IPS DF 6.9 (cell line): ENCODE data around the gene FNIP2.
"Not testable (repeated sequence)": the region's sequence is repeated elsewhere in the genome, so short reads cannot be mapped to it uniquely, and the experiment has no call there.

ENCODE experiments used
- DNase-seq: peaks from one replicate; pipeline ENCODE4 v3.0.0-alpha.2; 2013; ENCODE audit warnings: low read depth, low spot score
- H3K27ac ChIP-seq: one replicate; pipeline ENCODE4 v1.5.1; 2013; ENCODE audit warnings: low read length, control low read depth
- H3K27me3 ChIP-seq: 2 replicates; pipeline ENCODE4 v1.6.1; 2013; ENCODE audit warnings: mild to moderate bottlenecking, low read length; ENCODE audit not compliant: control insufficient read depth, insufficient read depth
- H3K36me3 ChIP-seq: 2 replicates; pipeline ENCODE4 v1.6.1; 2013; ENCODE audit warnings: low read length; ENCODE audit not compliant: control insufficient read depth, insufficient read depth
- H3K4me1 ChIP-seq: 2 replicates; pipeline ENCODE4 v1.6.1; 2013; ENCODE audit warnings: low read length; ENCODE audit not compliant: control insufficient read depth, insufficient read depth
- H3K4me3 ChIP-seq: 2 replicates; pipeline ENCODE4 v1.5.1; 2013; ENCODE audit warnings: mild to moderate bottlenecking, low read length
- H3K9me3 ChIP-seq: 2 replicates; pipeline ENCODE4 v1.6.1; 2013; ENCODE audit warnings: low read length, inconsistent platforms; ENCODE audit not compliant: control insufficient read depth, insufficient read depth
- WGBS: extraction: QIAGEN DNeasy Blood & Tissue Kit; methylation state at CpG from one replicate; pipeline ENCODE4 v1.1.7; 2013; ENCODE audit warnings: mixed read lengths, missing lambda C conversion rate; ENCODE audit not compliant: insufficient read length, insufficient coverage; 5-methylcytosine and 5-hydroxymethylcytosine counted together

FNIP2 gene

GRCh38 chr4:158739600-158739999 is 29.2 kb upstream of the FNIP2 start:
- Histone ChIP-seq H3K27ac (no peak overlapping the region), H3K4me1 (no peaks in the 10 kb centered on the region), H3K4me3 (no peak overlapping the region), H3K9me3 (no peaks in the 10 kb centered on the region), H3K36me3 (no peaks in the 10 kb centered on the region), H3K27me3 (no peaks in the 10 kb centered on the region)
- no CpG with 5 or more reads among the region's 2 CpGs for WGBS
- DNase-seq, result no peak

- no peak overlapping the region for H3K4me3 ChIP-seq
- H3K4me1 ChIP-seq, result no peaks in the 10 kb centered on the region
- no peaks in the 10 kb centered on the region for H3K27me3 ChIP-seq
- H3K36me3 ChIP-seq, result no peaks in the 10 kb centered on the region
- H3K27ac ChIP-seq, result no peak overlapping the region
- DNase-seq, result no peak
- no CpG with 5 or more reads among the region's 3 CpGs for WGBS
- no peaks in the 10 kb centered on the region for H3K9me3 ChIP-seq
Observed at GRCh38 chr4:158741326-158742021, 27.4 kb upstream of the FNIP2 start.

- not testable (repeated sequence) for H3K36me3 ChIP-seq, H3K4me3 ChIP-seq, H3K27ac ChIP-seq, H3K4me1 ChIP-seq, H3K27me3 ChIP-seq, DNase-seq, H3K9me3 ChIP-seq
- WGBS, result no CpG with 5 or more reads among the region's 31 CpGs
Observed at GRCh38 chr4:158746537-158746936, 22.3 kb upstream of the FNIP2 start.

GRCh38 chr4:158750379-158750778 is 18.4 kb upstream of the FNIP2 start:
- Histone ChIP-seq H3K27ac (no peak overlapping the region), H3K36me3 (no peaks in the 10 kb centered on the region), H3K27me3 (no peaks in the 10 kb centered on the region), H3K9me3 (no peaks in the 10 kb centered on the region), H3K4me1 (no peaks in the 10 kb centered on the region), H3K4me3 (no peak overlapping the region)
- DNase-seq, result no peak
- WGBS, result no CpG with 5 or more reads among the region's 3 CpGs

GRCh38 chr4:158754385-158755180 is 14.2 kb upstream of the FNIP2 start:
- no peak for DNase-seq
- H3K36me3 ChIP-seq, result no peaks in the 10 kb centered on the region
- H3K9me3 ChIP-seq, result no peaks in the 10 kb centered on the region; the same call in 1 of the 2 replicates
- no peaks in the 10 kb centered on the region for H3K4me1 ChIP-seq
- no CpG with 5 or more reads among the region's 5 CpGs for WGBS
- no peak overlapping the region for H3K4me3 ChIP-seq
- no peaks in the 10 kb centered on the region for H3K27me3 ChIP-seq
- H3K27ac ChIP-seq, result no peak overlapping the region

GRCh38 chr4:158755819-158756218 is 13.0 kb upstream of the FNIP2 start:
- no CpG with 5 or more reads among the region's 7 CpGs for WGBS
- not testable (repeated sequence) for H3K9me3 ChIP-seq

GRCh38 chr4:158756588-158756987 is 12.2 kb upstream of the FNIP2 start:
- H3K4me3 ChIP-seq, result no peak overlapping the region
- H3K27ac ChIP-seq, result no peak overlapping the region
- no peaks in the 10 kb centered on the region for H3K27me3 ChIP-seq
- no peaks in the 10 kb centered on the region for H3K4me1 ChIP-seq
- DNase-seq, result no peak
- no peaks in the 10 kb centered on the region for H3K36me3 ChIP-seq
- no peaks in the 10 kb centered on the region; the same call in 1 of the 2 replicates for H3K9me3 ChIP-seq

More at GRCh38 chr4:158755819-158756218, 13.0 kb upstream of the FNIP2 start:
- not testable (repeated sequence) for H3K27ac ChIP-seq, H3K36me3 ChIP-seq, DNase-seq, H3K4me1 ChIP-seq, H3K4me3 ChIP-seq, H3K27me3 ChIP-seq

GRCh38 chr4:158758142-158758541 is 10.7 kb upstream of the FNIP2 start:
- no peak for DNase-seq
- no peak overlapping the region for H3K4me3 ChIP-seq
- H3K4me1 ChIP-seq, result no peaks in the 10 kb centered on the region
- no peaks in the 10 kb centered on the region; the same call in 1 of the 2 replicates for H3K9me3 ChIP-seq
- WGBS, result no CpG with 5 or more reads among the region's 4 CpGs
- no peaks in the 10 kb centered on the region for H3K27me3 ChIP-seq
- H3K36me3 ChIP-seq, result no peaks in the 10 kb centered on the region
- no peak overlapping the region for H3K27ac ChIP-seq

GRCh38 chr4:158758703-158759102 is 10.1 kb upstream of the FNIP2 start:
- no CpG with 5 or more reads among the region's 4 CpGs for WGBS
- no peaks in the 10 kb centered on the region; the same call in 1 of the 2 replicates for H3K9me3 ChIP-seq
- no peak overlapping the region for H3K27ac ChIP-seq
- H3K36me3 ChIP-seq, result no peaks in the 10 kb centered on the region
- no peaks in the 10 kb centered on the region for H3K4me1 ChIP-seq
- no peak overlapping the region for H3K4me3 ChIP-seq
- no peak for DNase-seq
- no peaks in the 10 kb centered on the region for H3K27me3 ChIP-seq

- WGBS, result no CpG with 5 or more reads among the region's 20 CpGs
- not testable (repeated sequence) for H3K36me3 ChIP-seq, H3K9me3 ChIP-seq, DNase-seq, H3K27ac ChIP-seq, H3K27me3 ChIP-seq, H3K4me3 ChIP-seq, H3K4me1 ChIP-seq
Observed at GRCh38 chr4:158759539-158759938, 9.3 kb upstream of the FNIP2 start.
